Keratinocyte (primary cell): ENCODE results near the gene SLC36A3. TPM values are rescaled to one million over a fixed set of nuclear protein-coding genes. Genes with fewer than 3 reads are reported as not detected.

ENCODE experiments used
- DNase-seq: peaks from one replicate; pipeline ENCODE4 v3.0.0-alpha.2; 2011; ENCODE audit warnings: low read depth, missing footprints, low spot score
- FAIRE-seq: peaks from 2 replicates; lab custom pipeline; 2011; peaks lifted over from hg19 to GRCh38; lab: Jason Lieb, UNC
- H2AFZ ChIP-seq: 2 replicates; pipeline ENCODE4 v1.6.0; 2012; ENCODE audit warnings: low read length, control low read depth, inconsistent platforms; ENCODE audit not compliant: control insufficient read depth
- H3K27ac ChIP-seq: 2 replicates; pipeline ENCODE4 v1.5.1; 2011; ENCODE audit warnings: low read length; ENCODE audit not compliant: control insufficient read depth, insufficient read depth
- H3K27me3 ChIP-seq: 3 replicates; pipeline ENCODE4 v1.6.0; 2011; ENCODE audit warnings: low read length; ENCODE audit not compliant: control insufficient read depth, insufficient read depth; ENCODE audit errors: extremely low read depth
- H3K36me3 ChIP-seq, 2 experiments: 2 replicates in 1 of 2; 3 replicates in 1 of 2; pipeline ENCODE4 v1.5.1; 2011; ENCODE audit warnings: low read length in 2 of 2, mild to moderate bottlenecking in 1 of 2; ENCODE audit not compliant: control insufficient read depth in 2 of 2, insufficient read depth in 2 of 2; ENCODE audit errors: extremely low read depth in 1 of 2
- H3K4me1 ChIP-seq: 3 replicates; pipeline ENCODE4 v1.5.1; 2011; ENCODE audit warnings: low read length; ENCODE audit not compliant: control insufficient read depth, insufficient read depth; ENCODE audit errors: extremely low read depth
- H3K4me2 ChIP-seq: 3 replicates; pipeline ENCODE4 v1.6.0; 2011; ENCODE audit warnings: low read depth, low read length; ENCODE audit not compliant: control insufficient read depth, insufficient read depth; ENCODE audit errors: extremely low read depth
- H3K4me3 ChIP-seq, 3 experiments: fragments of 200-600 bp in 1 of 3; sonication (generic) in 1 of 3; 2 replicates in 2 of 3; 3 replicates in 1 of 3; pipeline ENCODE4 v1.5.1; 2011 to 2016; ENCODE audit warnings: low read length in 3 of 3, mild to moderate bottlenecking in 3 of 3, control low read depth in 2 of 3, inconsistent platforms in 1 of 3, low read depth in 1 of 3, mixed read lengths in 1 of 3, mixed run types in 1 of 3, moderate library complexity in 1 of 3; ENCODE audit not compliant: control insufficient read depth in 2 of 3, insufficient read depth in 2 of 3; ENCODE audit errors: extremely low read depth in 1 of 3
- H3K79me2 ChIP-seq: 2 replicates; pipeline ENCODE4 v1.6.0; 2012; ENCODE audit warnings: low read length; ENCODE audit not compliant: control insufficient read depth, insufficient read depth
- H3K9ac ChIP-seq: 3 replicates; pipeline ENCODE4 v1.6.0; 2011; ENCODE audit warnings: low read length; ENCODE audit not compliant: control insufficient read depth, insufficient read depth; ENCODE audit errors: extremely low read depth
- H3K9me1 ChIP-seq: 3 replicates; pipeline ENCODE4 v1.6.0; 2011; ENCODE audit warnings: low read length; ENCODE audit not compliant: control insufficient read depth, insufficient read depth; ENCODE audit errors: extremely low read depth
- H3K9me3 ChIP-seq: 2 replicates; pipeline ENCODE4 v1.5.1; 2012; ENCODE audit warnings: low read depth, low read length; ENCODE audit not compliant: control insufficient read depth
- H4K20me1 ChIP-seq: 3 replicates; pipeline ENCODE4 v1.6.0; 2011; ENCODE audit warnings: low read length; ENCODE audit not compliant: control insufficient read depth, insufficient read depth; ENCODE audit errors: extremely low read depth
- EZH2 ChIP-seq: IDR thresholded peaks from one replicate; pipeline ENCODE4 v1.6.1; 2012; ENCODE audit warnings: inconsistent platforms, mild to moderate bottlenecking, low read length, moderate library complexity
- dilution Hi-C: fragments of 300-500 bp; cut with MboI; formaldehyde crosslinking; loops from one replicate; pipeline ENCODE4 v1.7.0; 2020; ENCODE audit warnings: low sequenced_read_pairs; ENCODE audit not compliant: extremely low pct_ligation_motif_present
- polyA plus RNA-seq, 5 experiments: library from polyadenylated mRNA; depleted of rRNA in 3 of 5; stranded (reverse) in 3 of 5; stranded (forward) in 1 of 5; unstranded in 1 of 5; fragments of >200 nt; gene quantifications; 1 replicate in 1 of 5; 2 replicates in 3 of 5; 3 replicates in 1 of 5; pipeline versions ENCODE4 v1.2.1 to v1.2.3, GENCODE V29; 2011 to 2012; ENCODE audit warnings: missing spikeins in 2 of 5, low read depth in 1 of 5, low replicate concordance in 1 of 5
- TF ChIP-seq, protein P1 (sequence below), 3 experiments: IDR thresholded peaks in 1 of 3; conservative IDR thresholded peaks in 1 of 3; optimal IDR thresholded peaks in 1 of 3; 2 replicates in 2 of 3; 3 replicates in 1 of 3; pipeline versions ENCODE3 to v1.5.1; 2011; ENCODE audit warnings: low read length in 3 of 3, mild to moderate bottlenecking in 3 of 3, moderate library complexity in 2 of 3, control low read depth in 1 of 3, inconsistent platforms in 1 of 3; ENCODE audit not compliant: insufficient read depth in 2 of 3; ENCODE audit errors: extremely low read depth in 1 of 3

The SLC36A3 gene
- polyA plus RNA-seq, 1 donor (not counting 4 experiments of a cell fraction or from before 2014, with no cell fraction given): not detected

DNA sequence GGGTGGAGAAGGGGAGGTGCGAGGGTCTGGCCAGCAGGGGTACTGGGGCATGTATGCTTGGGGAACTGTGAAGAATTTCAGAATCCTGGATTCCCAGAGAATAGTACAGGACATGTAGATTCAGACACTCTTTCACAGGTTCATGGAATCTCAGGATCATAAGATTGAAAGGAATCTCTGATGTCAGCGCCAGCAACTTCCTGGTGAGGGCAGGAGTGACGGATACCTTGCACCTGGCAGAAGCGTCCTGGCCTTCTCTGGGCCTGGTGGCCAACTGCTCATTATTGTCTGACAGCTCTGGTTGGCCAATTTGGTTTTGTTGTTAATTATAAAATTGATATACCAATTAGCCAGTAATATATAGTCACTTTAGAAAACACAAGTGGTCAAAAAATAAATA lies 43.6 kb downstream of the SLC36A3 start:
- FAIRE-seq (no peak), DNase-seq (no peak)
- no peaks in the 10 kb centered on the region for H3K27me3 ChIP-seq
- H3K27ac ChIP-seq: no peak overlapping the region
- no peak overlapping the region for H3K4me2 ChIP-seq
- H3K79me2 ChIP-seq: peaks cover 44% of the 10 kb centered on the region
- H3K9me1 ChIP-seq: no peaks in the 10 kb centered on the region
- peaks cover 60% of the 10 kb centered on the region for H3K4me1 ChIP-seq
- H3K9ac ChIP-seq: no peak overlapping the region
- H2AFZ ChIP-seq: no peak overlapping the region
- H3K9me3 ChIP-seq: no peaks in the 10 kb centered on the region
- TF ChIP-seq EZH2: no peak
- TF ChIP-seq, protein P1, sequence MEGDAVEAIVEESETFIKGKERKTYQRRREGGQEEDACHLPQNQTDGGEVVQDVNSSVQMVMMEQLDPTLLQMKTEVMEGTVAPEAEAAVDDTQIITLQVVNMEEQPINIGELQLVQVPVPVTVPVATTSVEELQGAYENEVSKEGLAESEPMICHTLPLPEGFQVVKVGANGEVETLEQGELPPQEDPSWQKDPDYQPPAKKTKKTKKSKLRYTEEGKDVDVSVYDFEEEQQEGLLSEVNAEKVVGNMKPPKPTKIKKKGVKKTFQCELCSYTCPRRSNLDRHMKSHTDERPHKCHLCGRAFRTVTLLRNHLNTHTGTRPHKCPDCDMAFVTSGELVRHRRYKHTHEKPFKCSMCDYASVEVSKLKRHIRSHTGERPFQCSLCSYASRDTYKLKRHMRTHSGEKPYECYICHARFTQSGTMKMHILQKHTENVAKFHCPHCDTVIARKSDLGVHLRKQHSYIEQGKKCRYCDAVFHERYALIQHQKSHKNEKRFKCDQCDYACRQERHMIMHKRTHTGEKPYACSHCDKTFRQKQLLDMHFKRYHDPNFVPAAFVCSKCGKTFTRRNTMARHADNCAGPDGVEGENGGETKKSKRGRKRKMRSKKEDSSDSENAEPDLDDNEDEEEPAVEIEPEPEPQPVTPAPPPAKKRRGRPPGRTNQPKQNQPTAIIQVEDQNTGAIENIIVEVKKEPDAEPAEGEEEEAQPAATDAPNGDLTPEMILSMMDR (optimal IDR thresholded peaks at IDR 0.05 in 1 of 3, IDR thresholded peaks at IDR 0.05 in 1 of 3, conservative IDR thresholded peaks at IDR 0.05 in 1 of 3; ENCODE audit: extremely low read depth in 1 of 3, insufficient read depth in 2 of 3, low read length in 3 of 3): no peak
- H3K36me3 ChIP-seq: peaks cover 0 to 8% of the 10 kb centered on the region in 2 experiments
- dilution Hi-C loops: no loop called here
- H4K20me1 ChIP-seq: no peaks in the 10 kb centered on the region
- no peak overlapping the region for H3K4me3 ChIP-seq

DNA sequence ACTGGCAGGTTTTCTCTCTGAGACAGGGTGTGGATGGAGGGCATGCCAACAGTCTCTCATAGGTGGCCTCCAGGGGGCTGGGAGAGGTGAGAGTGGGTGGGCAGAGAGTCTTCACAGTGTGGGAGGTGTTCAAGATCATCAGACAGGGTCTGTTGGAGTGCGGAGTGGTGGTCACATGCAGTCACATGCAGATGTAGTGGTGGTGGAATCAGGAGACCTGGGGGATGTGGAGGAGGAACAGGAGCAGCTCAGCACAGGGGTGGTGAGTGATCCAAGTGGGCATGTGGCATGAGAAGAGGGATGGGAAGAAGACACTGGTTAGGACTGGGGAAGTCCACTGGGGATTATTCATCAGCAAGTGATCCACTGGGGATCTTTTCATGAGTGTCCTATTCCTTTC lies 44.8 kb downstream of the SLC36A3 start:
- dilution Hi-C loops: no loop called here
- peaks cover 52% of the 10 kb centered on the region for H3K4me1 ChIP-seq
- no peak overlapping the region for H3K4me3 ChIP-seq
- no peak for FAIRE-seq
- H3K27ac ChIP-seq: peak overlapping the region; percentile 80
- peaks cover 54% of the 10 kb centered on the region for H3K79me2 ChIP-seq
- peaks cover 0 to 8% of the 10 kb centered on the region in 2 experiments for H3K36me3 ChIP-seq
- H3K9ac ChIP-seq: no peak overlapping the region
- no peaks in the 10 kb centered on the region for H3K9me1 ChIP-seq
- peak overlapping the region; percentile 82 for H3K4me2 ChIP-seq
- H4K20me1 ChIP-seq: no peaks in the 10 kb centered on the region
- no peak overlapping the region for H2AFZ ChIP-seq
- H3K27me3 ChIP-seq: no peaks in the 10 kb centered on the region
- DNase-seq: no peak
- TF ChIP-seq, protein P1 (optimal IDR thresholded peaks at IDR 0.05 in 1 of 3, IDR thresholded peaks at IDR 0.05 in 1 of 3, conservative IDR thresholded peaks at IDR 0.05 in 1 of 3; ENCODE audit: extremely low read depth in 1 of 3, insufficient read depth in 2 of 3, low read length in 3 of 3): no peak
- TF ChIP-seq EZH2: no peak
- no peaks in the 10 kb centered on the region for H3K9me3 ChIP-seq
